ENCODE measurements around the gene LRSAM1. TPM values are rescaled to one million over a fixed set of nuclear protein-coding genes. Genes with fewer than 3 reads are reported as not detected.

LRSAM1 gene
- total RNA-seq, 1 donor from 2014 or later: 27.5 TPM

GRCh38 chr9:127550282-127550681 is 99.0 kb downstream of the LRSAM1 start:
- Mint-ChIP-seq H3K4me3 (ENCODE audit: unreplicated experiment) (no peak overlapping the region), H3K4me1 (ENCODE audit: low read depth) (peaks cover 63% of the 10 kb centered on the region), H3K27ac (ENCODE audit: unreplicated experiment) (peak overlapping the region; percentile 17), H3K9me3 (ENCODE audit: low read depth) (no peaks in the 10 kb centered on the region), H3K27me3 (ENCODE audit: low read depth) (no peaks in the 10 kb centered on the region), H3K36me3 (ENCODE audit: low read depth) (peaks cover 6% of the 10 kb centered on the region)
- no peak for TF ChIP-seq CTCF (IDR thresholded peaks at IDR 0.05)
- DNase-seq (ENCODE audit: low spot score): no peak

- no peaks in the 10 kb centered on the region for H3K9me3 Mint-ChIP-seq (ENCODE audit: low read depth)
- TF ChIP-seq CTCF (IDR thresholded peaks at IDR 0.05): no peak
- no peak for DNase-seq (ENCODE audit: low spot score)
- H3K27ac Mint-ChIP-seq (ENCODE audit: unreplicated experiment): no peak overlapping the region
- H3K4me3 Mint-ChIP-seq (ENCODE audit: unreplicated experiment): no peak overlapping the region
- peaks cover 6% of the 10 kb centered on the region for H3K36me3 Mint-ChIP-seq (ENCODE audit: low read depth)
- peaks cover 63% of the 10 kb centered on the region for H3K4me1 Mint-ChIP-seq (ENCODE audit: low read depth)
- no peaks in the 10 kb centered on the region for H3K27me3 Mint-ChIP-seq (ENCODE audit: low read depth)
Measured at GRCh38 chr9:127550751-127551150, 99.4 kb downstream of the LRSAM1 start.

Other genes with a start within 250 kb of the LRSAM1 start
- gene GARNL3, start 186.7 kb upstream of the LRSAM1 start, total RNA-seq: 8.9 to 10.0 TPM (median 8.9 TPM) in 3 replicates
- 14.1 to 16.4 TPM (median 15.3 TPM) in 3 replicates for gene SLC2A8, start 54.3 kb upstream of the LRSAM1 start, total RNA-seq
- 7.9 to 9.0 TPM (median 8.3 TPM) in 3 replicates for gene ZNF79, start 27.1 kb upstream of the LRSAM1 start, total RNA-seq
- gene RPL12, start 104 bp upstream of the LRSAM1 start, total RNA-seq: 834 to 848 TPM (median 848 TPM) in 3 replicates
- 40.7 to 45.3 TPM (median 41.6 TPM) in 3 replicates for gene STXBP1, start 160.8 kb downstream of the LRSAM1 start, total RNA-seq

Measured in chondrocyte (in vitro differentiated cells).